G401 (cell line): Measurements from ENCODE around the gene GABRR3. TPM values are rescaled to one million over a fixed set of nuclear protein-coding genes. Genes with fewer than 3 reads are reported as not detected.

ENCODE experiments used
- DNase-seq: peaks from one replicate; pipeline ENCODE4 v3.0.0-alpha.2; 2015; ENCODE audit warnings: low spot score
- in situ Hi-C: cut with HindIII; loops from 2 replicates; pipeline ENCODE4 v1.10.0; 2016; ENCODE audit warnings: low sequenced_read_pairs, mixed read lengths
- total RNA-seq: library from RNA; depleted of rRNA; stranded (reverse); fragments of >200 nt; shearing (Covaris generic); gene quantifications from 2 replicates; pipeline ENCODE4 v1.2.3, GENCODE V29; 2014; rRNA removed

The GABRR3 gene
- total RNA-seq, 1 experiment from 2014 or later = not detected

DNA sequence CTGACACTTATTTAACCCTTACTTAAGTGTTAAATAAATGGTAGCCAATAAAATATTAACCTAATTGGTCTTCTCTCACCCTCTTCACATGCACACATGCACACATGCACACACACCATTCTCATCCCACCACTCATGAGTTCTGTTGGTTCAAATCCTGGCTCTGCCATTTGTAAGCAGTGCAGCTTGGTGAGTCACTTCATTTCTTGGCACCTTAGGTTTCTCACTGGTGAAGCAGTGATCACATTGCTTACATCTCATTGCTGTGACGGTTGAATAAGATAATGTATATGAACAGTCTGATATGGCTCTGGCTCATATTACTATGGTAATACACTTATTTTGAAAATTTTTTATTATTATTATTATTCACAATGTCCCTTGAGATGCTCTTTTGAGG is 96.7 kb downstream of the GABRR3 start:
- no peak for DNase-seq
- in situ Hi-C loops = no loop called here

DNA sequence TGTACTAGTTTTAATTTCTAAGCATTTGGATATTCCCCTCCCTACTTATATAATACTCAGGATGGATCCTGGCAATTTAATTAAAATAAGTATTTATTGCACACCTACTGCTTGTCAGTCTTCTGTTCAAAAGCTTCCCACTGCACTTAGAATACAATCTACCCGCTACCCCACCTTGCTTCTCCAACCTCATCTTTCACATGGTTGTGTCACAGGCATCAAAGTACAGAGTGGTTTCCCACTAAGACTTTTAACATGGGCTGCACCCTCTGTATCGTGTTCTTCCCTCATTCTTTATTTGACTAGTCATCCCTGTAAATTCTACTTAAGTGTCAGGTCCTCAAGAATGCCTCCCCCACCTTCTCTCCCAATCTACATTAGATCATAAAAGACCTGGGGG is 97.9 kb downstream of the GABRR3 start:
- no peak for DNase-seq
- in situ Hi-C loops = no loop called here

DNA sequence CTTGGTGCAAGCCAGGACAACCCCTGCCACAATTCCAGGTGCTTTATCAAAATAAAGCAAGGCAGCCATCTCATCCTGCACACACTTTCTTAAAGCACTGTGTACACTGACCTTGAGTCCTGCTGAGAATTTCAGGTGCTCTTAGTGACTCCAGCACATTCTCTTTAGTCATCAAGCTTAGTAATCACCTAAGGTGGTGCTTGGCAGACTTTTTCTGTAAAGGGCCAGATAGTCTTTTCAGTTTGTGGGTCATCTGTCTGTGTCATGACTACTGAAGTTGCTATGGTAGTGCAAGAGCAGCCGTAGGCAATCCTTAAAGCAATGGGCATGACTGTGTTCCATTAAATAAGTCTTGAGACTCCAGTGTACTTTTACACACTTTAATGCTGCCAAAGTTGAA is 99.3 kb downstream of the GABRR3 start:
- no peak for DNase-seq
- in situ Hi-C loops = no loop called here

Other genes starting within 250 kb of the GABRR3 start
- gene CRYBG3, start 213.3 kb downstream of the GABRR3 start, total RNA-seq = 0.17 TPM in 1 of 2 replicates, not detected in the other
- gene RIOX2, start 62.9 kb downstream of the GABRR3 start, total RNA-seq = 28.3 and 32.3 TPM in 2 replicates
- not detected in 2 replicates for gene OR5AC2, start 51.9 kb upstream of the GABRR3 start, total RNA-seq
- not detected in 2 replicates for gene OR5H1, start 95.4 kb upstream of the GABRR3 start, total RNA-seq
- not detected in 2 replicates for gene OR5H14, start 112.2 kb upstream of the GABRR3 start, total RNA-seq
- gene OR5H15, start 131.4 kb upstream of the GABRR3 start, total RNA-seq = not detected in 2 replicates
- not detected in 2 replicates for gene OR5H6, start 228.9 kb upstream of the GABRR3 start, total RNA-seq
- gene OR5H2, start 247.2 kb upstream of the GABRR3 start, total RNA-seq = not detected in 2 replicates